Activated CD4-positive, CD25-positive, alpha-beta regulatory T cell treated with anti-CD3 and anti-CD28 coated beads, Interleukin-2, amount 50 U/mL, for 72 hours (primary cell): ENCODE measurements around the gene ARL4D.
"Not testable (repeated sequence)": the region's sequence is repeated elsewhere in the genome, so short reads cannot be mapped to it uniquely, and the experiment has no call there.

Experiments used
- DNase-seq: peaks from one replicate; pipeline ENCODE4 v3.0.0; 2021

ARL4D gene

DNA sequence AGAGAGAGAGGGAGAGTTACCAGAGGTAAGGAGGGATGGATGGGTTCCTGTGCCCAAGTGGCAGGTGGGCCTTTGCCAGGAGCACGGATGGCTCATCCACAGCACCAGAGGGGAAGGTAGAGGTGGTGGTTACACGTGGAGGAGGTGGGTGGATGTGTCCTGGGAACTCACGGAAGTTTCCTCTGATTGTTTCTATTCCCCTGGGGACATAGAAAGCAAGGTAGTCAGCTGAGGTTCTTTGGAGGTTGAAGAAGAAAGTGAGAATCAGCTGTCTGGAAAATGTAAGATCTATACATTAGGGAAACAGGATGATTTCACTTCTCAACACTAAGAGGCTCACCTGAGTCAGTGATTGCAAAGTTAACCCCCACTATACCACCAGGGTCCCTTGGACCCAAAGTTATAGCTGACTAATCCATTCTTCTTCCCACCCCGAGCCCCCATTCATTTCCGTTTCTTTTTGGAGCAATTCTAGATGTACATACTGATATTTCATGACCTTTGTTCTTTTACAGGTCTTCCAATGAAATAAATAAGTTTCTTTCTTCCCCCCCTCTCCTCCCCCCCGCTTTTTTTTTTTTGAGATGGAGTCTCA lies 27.5 kb upstream of the ARL4D start:
- no peak for DNase-seq

- no peak for DNase-seq
Measured at GRCh38 chr17:43372273-43372911, 26.4 kb upstream of the ARL4D start.

- no peak for DNase-seq
Measured at GRCh38 chr17:43373356-43373755, 25.4 kb upstream of the ARL4D start.

DNA sequence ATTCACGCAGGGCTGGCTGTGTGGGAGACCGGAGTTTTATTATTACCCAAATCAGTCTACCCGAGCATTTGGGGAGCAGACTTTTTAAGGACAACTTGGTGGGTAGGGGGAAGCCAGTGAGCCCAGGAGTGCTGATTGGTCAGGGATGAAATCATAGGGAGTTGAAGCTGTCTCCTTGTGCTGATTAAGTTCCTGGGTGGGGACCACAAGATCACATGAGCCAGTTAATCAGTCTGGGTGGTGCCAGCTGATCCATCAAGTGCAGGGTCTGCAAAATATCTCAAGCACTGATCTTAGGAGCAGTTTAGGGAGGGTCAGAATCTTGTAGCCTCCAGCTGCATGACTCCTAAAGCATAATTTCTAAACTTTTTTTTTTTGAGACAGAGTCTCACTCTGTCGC lies 22.9 kb upstream of the ARL4D start:
- not testable (repeated sequence) for DNase-seq

- no peak for DNase-seq
Measured at GRCh38 chr17:43377056-43377810, 21.6 kb upstream of the ARL4D start.

DNA sequence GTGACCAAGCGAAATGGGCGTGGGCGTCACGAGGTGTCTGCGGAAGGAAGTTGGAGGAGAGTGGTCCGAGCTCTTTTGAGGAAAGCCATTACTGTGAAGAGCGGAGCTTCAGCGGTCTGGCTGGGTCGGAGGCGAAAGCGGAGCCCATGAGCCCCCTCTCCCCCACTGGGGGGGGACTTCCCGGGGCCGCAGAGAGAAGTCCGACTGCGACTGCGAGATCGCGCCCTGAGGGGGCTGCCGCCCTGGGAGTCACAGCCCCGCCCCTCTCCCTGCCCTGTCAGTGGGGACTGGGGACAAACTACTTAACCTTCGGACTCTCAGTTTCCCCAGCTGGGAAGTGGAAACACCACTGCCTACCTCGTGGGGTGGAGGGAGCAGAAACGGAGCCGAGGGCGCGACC lies 20.0 kb upstream of the ARL4D start:
- DNase-seq, result no peak

DNA sequence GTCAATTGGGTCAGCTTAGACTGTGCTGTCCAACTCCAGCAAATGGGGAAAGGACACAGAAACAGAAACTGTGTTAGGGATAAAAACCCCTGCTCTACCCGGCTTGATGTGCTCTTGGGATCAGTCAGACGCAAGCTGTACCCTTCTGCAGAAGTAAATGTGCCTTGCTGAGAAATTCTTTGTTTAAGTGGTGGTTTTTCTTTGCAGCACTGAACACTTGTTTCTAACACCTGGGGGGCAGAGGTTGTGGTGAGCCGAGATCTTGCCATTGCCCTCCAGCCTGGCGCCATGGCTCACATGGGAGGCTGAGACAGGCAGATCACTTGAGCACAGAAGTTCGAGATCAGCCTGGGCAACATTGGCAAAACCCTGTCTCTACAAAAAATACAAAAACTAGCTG lies 18.5 kb upstream of the ARL4D start:
- no peak for DNase-seq

DNA sequence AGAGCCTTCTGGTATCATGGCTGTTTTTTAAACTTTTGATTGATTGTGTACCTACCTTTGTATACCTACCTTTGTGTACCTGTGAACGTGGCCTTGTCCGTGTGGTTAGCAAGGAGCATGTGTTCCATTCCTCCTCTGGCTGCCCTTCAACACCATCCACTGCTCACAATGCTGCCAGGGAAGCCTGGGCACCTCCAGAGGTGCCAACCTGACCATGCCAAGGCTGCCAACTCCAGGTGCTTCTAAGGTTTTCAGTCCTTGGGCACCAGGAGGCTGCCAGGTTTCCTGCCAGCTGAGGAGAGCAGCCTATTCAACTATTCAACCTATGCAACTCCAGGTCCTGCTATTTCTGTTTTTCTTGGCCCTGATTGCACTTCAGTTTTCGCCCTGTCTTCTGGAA lies 17.6 kb upstream of the ARL4D start:
- DNase-seq, result no peak

- DNase-seq, result no peak
Measured at GRCh38 chr17:43381621-43382020, 17.2 kb upstream of the ARL4D start.

DNA sequence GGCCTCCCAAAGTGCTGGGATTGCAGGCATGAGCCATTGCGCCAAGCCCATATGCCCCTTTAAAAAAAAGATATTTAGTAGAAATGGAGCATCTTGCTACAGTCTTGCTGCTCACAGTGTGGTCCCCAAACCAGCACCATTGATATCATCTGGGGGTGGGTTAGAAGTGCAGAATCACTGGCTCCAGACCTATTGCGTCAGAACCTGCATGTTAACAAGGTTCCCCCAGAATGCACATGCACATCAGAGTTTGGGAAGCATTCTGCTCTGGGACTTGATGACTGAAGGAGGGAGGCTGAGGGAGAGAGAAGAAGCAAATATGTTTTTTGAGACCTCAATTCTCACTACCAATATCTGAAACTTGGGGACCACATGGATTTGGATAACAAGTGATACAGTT lies 16.0 kb upstream of the ARL4D start:
- no peak for DNase-seq

- no peak for DNase-seq
Measured at GRCh38 chr17:43383372-43383771, 15.4 kb upstream of the ARL4D start.

- DNase-seq, result no peak
Measured at GRCh38 chr17:43383826-43384475, 14.8 kb upstream of the ARL4D start.

- DNase-seq, result no peak
Measured at GRCh38 chr17:43384476-43384862, 14.3 kb upstream of the ARL4D start.

GRCh38 chr17:43385046-43385831 lies 13.6 kb upstream of the ARL4D start:
- DNase-seq, result no peak

DNA sequence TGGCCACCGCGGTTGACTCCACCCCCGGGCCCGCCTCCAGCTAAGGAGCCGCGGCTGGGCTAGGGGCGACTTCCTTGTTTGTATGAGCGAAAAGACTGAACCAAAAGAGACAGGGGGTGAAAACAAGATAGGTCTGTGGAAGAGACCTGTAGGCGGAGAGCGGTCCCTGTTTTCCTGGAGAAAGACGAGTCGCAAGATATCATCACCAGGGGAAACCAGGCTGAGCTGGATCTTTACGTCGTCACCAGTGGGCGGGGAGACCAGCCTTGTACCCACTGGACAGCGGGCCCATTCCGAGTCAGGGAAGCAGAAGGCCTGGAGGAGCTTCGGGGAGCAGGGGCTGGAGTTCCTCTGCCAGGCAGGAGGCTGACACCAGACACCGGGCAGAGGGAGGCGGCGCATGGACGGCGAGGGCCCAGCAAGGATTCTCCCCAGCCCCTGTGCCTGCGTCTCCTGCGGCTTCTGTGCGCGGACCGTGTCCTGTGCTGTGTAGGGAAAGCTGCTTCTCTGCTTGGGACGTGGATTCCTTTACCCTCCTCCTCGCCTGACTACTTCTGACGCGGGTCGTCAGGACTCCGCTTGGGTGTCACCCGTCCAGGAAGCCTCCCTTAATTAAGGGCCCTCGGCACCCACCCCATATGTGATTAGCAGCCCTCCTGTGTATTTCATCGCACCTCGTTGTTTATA lies 10.3 kb upstream of the ARL4D start:
- peak; percentile 92 for DNase-seq

DNA sequence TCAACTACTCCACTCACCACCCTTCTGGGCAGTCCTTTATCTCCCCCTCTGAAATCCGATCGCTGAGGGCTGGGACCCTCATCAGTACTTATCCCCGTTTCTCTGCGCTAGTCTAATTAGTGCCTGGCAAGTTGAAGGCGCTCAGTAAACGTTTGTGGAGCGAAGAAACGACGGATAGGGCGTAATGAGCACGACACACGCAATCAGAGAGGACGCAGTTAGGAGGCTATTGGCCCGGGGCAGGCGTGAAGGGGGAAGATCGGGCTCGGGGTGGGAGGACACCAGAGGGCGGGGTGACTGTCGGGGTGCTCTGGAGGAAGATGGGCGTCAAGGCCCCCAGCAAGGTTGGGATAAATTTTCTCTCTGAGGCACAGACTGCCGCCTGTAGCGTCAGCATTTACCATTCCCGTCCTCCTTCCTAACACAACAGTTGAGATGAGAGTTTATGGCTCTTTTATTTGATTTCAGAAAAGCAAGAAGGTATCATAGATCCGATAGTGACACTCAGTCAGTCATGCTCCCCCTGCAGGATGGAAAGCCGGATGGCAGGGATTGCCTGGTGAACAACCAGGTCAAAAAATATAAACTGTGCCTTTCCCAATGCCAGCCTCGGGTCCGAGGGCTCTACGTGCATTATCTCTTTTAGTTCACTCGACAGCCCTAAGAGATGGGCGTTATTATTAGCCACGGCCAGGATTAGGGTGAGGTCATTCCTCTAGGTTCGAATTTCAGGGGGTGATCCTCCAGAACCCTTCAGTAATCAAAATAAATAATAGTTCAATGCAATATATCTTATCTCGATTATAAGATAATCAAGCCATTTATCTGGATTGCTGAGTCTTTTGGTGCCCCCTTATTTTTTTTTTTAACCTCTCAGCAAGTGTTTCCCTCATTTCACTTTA lies 9.5 kb upstream of the ARL4D start:
- peak; percentile 66 for DNase-seq

DNA sequence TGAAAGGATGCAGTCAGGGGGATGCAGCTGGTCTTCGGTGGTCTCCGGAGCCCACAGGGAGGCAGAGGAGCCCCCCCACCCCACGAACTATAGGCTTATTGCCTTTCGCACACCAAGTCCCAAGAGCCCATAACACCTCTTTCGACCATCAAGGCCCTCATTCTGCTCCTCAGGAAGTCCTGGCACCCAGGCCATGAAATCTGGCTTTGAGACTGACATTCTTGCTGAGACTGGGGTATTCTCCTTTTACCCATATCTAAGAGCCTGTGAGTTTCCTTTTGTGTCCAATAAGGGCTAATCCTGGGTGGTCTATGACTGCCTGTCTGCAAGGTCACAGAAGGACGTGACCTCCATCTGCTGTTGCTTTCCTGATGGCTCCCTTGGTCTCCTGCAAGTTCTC lies 6.4 kb upstream of the ARL4D start:
- no peak for DNase-seq

- peak; percentile 86 for DNase-seq
Measured at GRCh38 chr17:43393944-43394482, 4.8 kb upstream of the ARL4D start.

GRCh38 chr17:43394696-43395095 lies 4.1 kb upstream of the ARL4D start:
- not testable (repeated sequence) for DNase-seq

DNA sequence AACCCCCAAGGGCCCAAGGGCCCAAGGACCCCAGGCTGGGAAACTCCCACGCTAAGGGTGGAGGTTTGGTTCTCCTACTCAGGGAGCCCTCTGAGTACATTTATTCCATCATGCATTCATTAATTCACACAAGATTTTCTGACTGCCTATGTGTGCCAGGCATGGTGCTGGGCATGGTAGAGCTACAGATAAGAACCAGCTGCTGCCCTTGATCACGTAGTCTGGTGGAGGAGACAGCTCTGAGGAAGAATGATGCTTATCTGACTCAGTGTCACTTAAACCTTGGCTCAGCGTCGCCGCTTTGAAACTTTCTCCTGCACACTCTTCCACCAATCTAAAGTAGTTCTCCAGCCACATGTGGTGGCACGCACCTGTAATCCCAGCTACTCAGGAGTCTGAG lies 3.6 kb upstream of the ARL4D start:
- DNase-seq, result no peak

DNA sequence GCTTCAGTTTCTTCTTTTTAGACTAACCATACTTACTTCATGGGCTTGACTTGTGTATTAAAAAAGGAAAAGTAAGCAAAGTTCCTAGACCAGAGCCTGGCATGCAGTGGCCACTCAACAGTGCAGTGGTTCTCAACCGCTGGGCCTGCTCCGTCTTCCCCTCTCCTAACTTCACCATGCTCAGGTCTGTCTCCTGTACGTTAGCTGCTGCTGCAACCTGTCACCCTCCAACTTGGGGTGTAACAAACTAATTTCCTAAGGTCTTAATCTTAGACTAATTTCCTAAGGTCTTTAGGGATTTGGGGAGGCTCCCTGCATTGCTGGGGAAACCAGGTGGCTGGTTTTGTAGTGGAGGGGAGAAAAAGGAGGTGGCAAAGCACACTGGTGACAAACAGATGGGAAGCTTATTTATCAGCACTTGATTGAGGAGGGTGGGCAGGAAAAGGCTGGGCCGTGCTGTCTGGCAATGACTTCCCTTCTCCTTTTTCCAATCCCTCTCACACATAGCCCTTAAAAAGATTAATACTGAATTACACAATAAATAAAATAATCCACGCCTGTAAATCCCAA lies 2.2 kb upstream of the ARL4D start:
- no peak for DNase-seq
